Stimulated activated CD8-positive, alpha-beta memory T cell treated with anti-CD3 and anti-CD28 coated beads, Interleukin-12 subunit alpha, Interleukin-12 subunit beta, amount 100 ng/mL, for 24 hours (primary cell): ENCODE measurements around the gene HLCS.

ENCODE experiments used
- DNase-seq: peaks from one replicate; pipeline ENCODE4 v3.0.0-alpha.2; 2020; ENCODE audit errors: extremely low read depth

The HLCS gene

GRCh38 chr21:36704958-36705678, 261.4 kb downstream of the HLCS start:
- DNase-seq: no peak

- DNase-seq: no peak
These were observed 262.1 kb downstream of the HLCS start for GRCh38 chr21:36704281-36704957.

GRCh38 chr21:36703626-36704280, 262.7 kb downstream of the HLCS start:
- no peak for DNase-seq

GRCh38 chr21:36703123-36703522, 263.3 kb downstream of the HLCS start:
- DNase-seq: no peak

- DNase-seq: no peak
These were observed 263.9 kb downstream of the HLCS start for GRCh38 chr21:36702622-36702968.

- no peak for DNase-seq
These were observed 264.5 kb downstream of the HLCS start for GRCh38 chr21:36701756-36702621.

- no peak for DNase-seq
These were observed 265.3 kb downstream of the HLCS start for GRCh38 chr21:36700971-36701755.
